ENCODE results near the gene CHIA.

DNA sequence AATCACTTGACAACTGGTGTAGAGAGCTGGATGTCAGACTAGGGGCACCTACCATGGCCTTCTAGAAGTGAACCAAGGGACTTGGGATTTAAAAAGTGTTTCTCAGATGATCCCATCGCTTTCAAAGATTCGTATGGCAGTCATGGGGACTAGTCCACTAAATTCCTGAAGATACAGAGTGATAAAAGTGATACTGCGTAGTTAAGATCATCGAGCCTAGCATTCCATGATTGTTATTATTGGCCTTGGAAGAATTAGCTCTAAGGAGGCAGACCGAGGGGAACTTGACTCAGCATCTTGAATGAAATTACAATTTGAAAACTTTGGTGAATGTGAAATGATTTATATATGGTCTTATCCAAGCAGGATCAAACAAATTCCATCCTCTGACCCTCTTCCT is 1.3 kb upstream of the CHIA start:
- TF ChIP-seq EZH2 (IDR thresholded peaks at IDR 0.05; ENCODE audit: borderline replicate concordance, low read length), result no peak
- no peak for TF ChIP-seq CTCF (IDR thresholded peaks at IDR 0.05; ENCODE audit: low read length)
